ENCODE measurements around the gene IFNLR1. TPM values are rescaled to one million over a fixed set of nuclear protein-coding genes. Genes with fewer than 3 reads are reported as not detected.

IFNLR1 gene
- polyA plus RNA-seq, 1 donor (not counting 4 experiments of a cell fraction or from before 2014, with no cell fraction given): 3.4 TPM

DNA sequence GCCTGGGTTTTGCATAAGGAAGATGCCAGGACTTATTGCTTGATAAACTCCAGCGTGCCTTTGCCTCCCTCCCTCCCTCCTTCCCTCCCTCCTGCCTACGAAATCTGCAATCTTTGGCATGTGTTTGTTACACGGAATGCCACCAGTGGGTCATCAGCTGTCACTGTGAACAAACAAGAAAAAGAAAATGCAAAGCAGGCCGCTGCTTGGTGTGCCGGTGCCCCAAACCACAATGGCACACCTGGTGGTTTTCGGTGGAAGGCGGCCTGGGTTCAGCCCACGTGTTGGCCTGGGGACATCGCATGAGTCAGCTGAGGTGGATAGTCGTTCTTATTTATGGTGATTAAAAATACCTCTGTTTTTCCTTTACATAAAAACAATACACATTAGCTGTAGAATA, 16.3 kb upstream of the IFNLR1 start:
- no peak overlapping the region for H2AFZ ChIP-seq (ENCODE audit: control insufficient read depth, low read length)
- H4K20me1 ChIP-seq (ENCODE audit: control insufficient read depth, extremely low read depth, insufficient read depth, low read length): no peaks in the 10 kb centered on the region
- H3K4me3 ChIP-seq (ENCODE audit: control insufficient read depth in 2 of 3, extremely low read depth in 1 of 3, insufficient read depth in 2 of 3, low read depth in 1 of 3, low read length in 3 of 3): no peak overlapping the region
- H3K4me2 ChIP-seq (ENCODE audit: control insufficient read depth, extremely low read depth, insufficient read depth, low read depth, low read length): peak overlapping the region; percentile 67
- peaks cover 2% of the 10 kb centered on the region for H3K9me1 ChIP-seq (ENCODE audit: control insufficient read depth, extremely low read depth, insufficient read depth, low read length)
- DNase-seq (ENCODE audit: low read depth, low spot score) (no peak), FAIRE-seq (peak; percentile 70)
- TF ChIP-seq CTCF (optimal IDR thresholded peaks at IDR 0.05 in 1 of 3, IDR thresholded peaks at IDR 0.05 in 1 of 3, conservative IDR thresholded peaks at IDR 0.05 in 1 of 3; ENCODE audit: extremely low read depth in 1 of 3, insufficient read depth in 2 of 3, low read length in 3 of 3) (no peak), EZH2 (IDR thresholded peaks at IDR 0.05; ENCODE audit: low read length) (no peak)
- H3K9ac ChIP-seq (ENCODE audit: control insufficient read depth, extremely low read depth, insufficient read depth, low read length): peak overlapping the region; percentile 63
- H3K36me3 ChIP-seq (ENCODE audit: control insufficient read depth in 2 of 2, extremely low read depth in 1 of 2, insufficient read depth in 2 of 2, low read length in 2 of 2): no peaks in the 10 kb centered on the region
- dilution Hi-C loops (cut with MboI; ENCODE audit: extremely low pct_ligation_motif_present, low sequenced_read_pairs): no loop called here
- peak overlapping the region; percentile 27 for H3K27ac ChIP-seq (ENCODE audit: control insufficient read depth, insufficient read depth, low read length)
- no peaks in the 10 kb centered on the region for H3K9me3 ChIP-seq (ENCODE audit: control insufficient read depth, low read depth, low read length)
- H3K79me2 ChIP-seq (ENCODE audit: control insufficient read depth, insufficient read depth, low read length): no peaks in the 10 kb centered on the region
- peaks cover 7% of the 10 kb centered on the region for H3K27me3 ChIP-seq (ENCODE audit: control insufficient read depth, extremely low read depth, insufficient read depth, low read length)
- H3K4me1 ChIP-seq (ENCODE audit: control insufficient read depth, extremely low read depth, insufficient read depth, low read length): peaks cover 36% of the 10 kb centered on the region

- peak overlapping the region; percentile 27 for H3K27ac ChIP-seq (ENCODE audit: control insufficient read depth, insufficient read depth, low read length)
These were observed 15.9 kb upstream of the IFNLR1 start for GRCh38 chr1:24202987-24203386.

More at GRCh38 chr1:24202987-24203386, 15.9 kb upstream of the IFNLR1 start:
- Histone ChIP-seq H3K4me2 (ENCODE audit: control insufficient read depth, extremely low read depth, insufficient read depth, low read depth, low read length) (peak overlapping the region; percentile 67), H3K4me1 (ENCODE audit: control insufficient read depth, extremely low read depth, insufficient read depth, low read length) (peaks cover 36% of the 10 kb centered on the region), H4K20me1 (ENCODE audit: control insufficient read depth, extremely low read depth, insufficient read depth, low read length) (no peaks in the 10 kb centered on the region), H3K9me3 (ENCODE audit: control insufficient read depth, low read depth, low read length) (no peaks in the 10 kb centered on the region), H3K9ac (ENCODE audit: control insufficient read depth, extremely low read depth, insufficient read depth, low read length) (peak overlapping the region; percentile 63), H3K4me3 (ENCODE audit: control insufficient read depth in 2 of 3, extremely low read depth in 1 of 3, insufficient read depth in 2 of 3, low read depth in 1 of 3, low read length in 3 of 3) (no peak overlapping the region), H2AFZ (ENCODE audit: control insufficient read depth, low read length) (no peak overlapping the region), H3K27me3 (ENCODE audit: control insufficient read depth, extremely low read depth, insufficient read depth, low read length) (peaks cover 3% of the 10 kb centered on the region), H3K9me1 (ENCODE audit: control insufficient read depth, extremely low read depth, insufficient read depth, low read length) (peaks cover 2% of the 10 kb centered on the region), H3K79me2 (ENCODE audit: control insufficient read depth, insufficient read depth, low read length) (no peaks in the 10 kb centered on the region), H3K36me3 (ENCODE audit: control insufficient read depth in 2 of 2, extremely low read depth in 1 of 2, insufficient read depth in 2 of 2, low read length in 2 of 2) (no peaks in the 10 kb centered on the region)
- no peak for DNase-seq (ENCODE audit: low read depth, low spot score)
- no peak for FAIRE-seq
- TF ChIP-seq EZH2 (IDR thresholded peaks at IDR 0.05; ENCODE audit: low read length): no peak
- TF ChIP-seq CTCF (optimal IDR thresholded peaks at IDR 0.05 in 1 of 3, IDR thresholded peaks at IDR 0.05 in 1 of 3, conservative IDR thresholded peaks at IDR 0.05 in 1 of 3; ENCODE audit: extremely low read depth in 1 of 3, insufficient read depth in 2 of 3, low read length in 3 of 3): no peak
- dilution Hi-C loops (cut with MboI; ENCODE audit: extremely low pct_ligation_motif_present, low sequenced_read_pairs): no loop called here
